NCI-H146 treated with DMSO at 0.1 percent for 48 hours (cell line): Measurements from ENCODE around the gene BARX1.
"Not testable (repeated sequence)": the region's sequence is repeated elsewhere in the genome, so short reads cannot be mapped to it uniquely, and the experiment has no call there.

Source experiments
- DNase-seq: peaks from one replicate; lab custom pipeline; 2025; ENCODE audit not compliant: unreplicated experiment; lab: John Stamatoyannopoulos, UW

The BARX1 gene

DNA sequence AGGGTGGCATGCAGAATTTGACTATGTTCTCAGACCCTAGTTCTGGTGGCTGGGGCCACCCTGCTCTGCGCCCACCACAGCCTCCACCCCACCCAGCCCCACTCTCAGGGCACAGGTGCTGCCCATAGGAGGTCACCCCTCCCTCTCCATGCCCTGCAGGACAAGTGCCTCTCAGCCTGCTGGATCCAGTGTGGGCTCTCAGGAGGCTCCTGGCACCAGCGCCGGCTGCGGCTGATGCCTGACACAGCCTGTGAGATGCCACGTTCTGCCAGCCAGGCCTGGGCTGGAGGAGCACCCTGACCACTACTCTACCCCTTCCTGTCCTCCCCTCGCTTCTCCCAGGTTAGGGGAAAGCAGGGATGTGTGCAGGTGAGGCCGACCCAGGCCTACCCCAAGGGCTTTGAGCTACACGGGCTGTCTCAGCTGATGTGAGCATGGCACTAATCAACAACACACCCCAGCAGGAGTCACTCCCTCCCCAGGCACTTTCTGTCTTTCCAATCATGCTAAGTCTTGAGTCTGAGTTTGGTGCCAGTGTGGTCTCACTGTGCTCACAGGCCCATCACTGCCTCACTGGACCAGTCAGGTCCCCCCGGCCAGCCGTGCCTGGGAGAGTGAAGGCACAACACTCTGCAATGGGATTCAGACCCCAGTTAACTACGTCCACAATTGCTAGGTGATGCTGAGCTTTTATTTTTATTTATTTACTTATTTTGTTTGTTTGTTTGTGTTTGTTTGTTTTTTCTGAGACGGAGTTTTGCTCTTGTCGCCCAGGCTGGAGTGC, 12.1 kb upstream of the BARX1 start:
- no peak for DNase-seq

DNA sequence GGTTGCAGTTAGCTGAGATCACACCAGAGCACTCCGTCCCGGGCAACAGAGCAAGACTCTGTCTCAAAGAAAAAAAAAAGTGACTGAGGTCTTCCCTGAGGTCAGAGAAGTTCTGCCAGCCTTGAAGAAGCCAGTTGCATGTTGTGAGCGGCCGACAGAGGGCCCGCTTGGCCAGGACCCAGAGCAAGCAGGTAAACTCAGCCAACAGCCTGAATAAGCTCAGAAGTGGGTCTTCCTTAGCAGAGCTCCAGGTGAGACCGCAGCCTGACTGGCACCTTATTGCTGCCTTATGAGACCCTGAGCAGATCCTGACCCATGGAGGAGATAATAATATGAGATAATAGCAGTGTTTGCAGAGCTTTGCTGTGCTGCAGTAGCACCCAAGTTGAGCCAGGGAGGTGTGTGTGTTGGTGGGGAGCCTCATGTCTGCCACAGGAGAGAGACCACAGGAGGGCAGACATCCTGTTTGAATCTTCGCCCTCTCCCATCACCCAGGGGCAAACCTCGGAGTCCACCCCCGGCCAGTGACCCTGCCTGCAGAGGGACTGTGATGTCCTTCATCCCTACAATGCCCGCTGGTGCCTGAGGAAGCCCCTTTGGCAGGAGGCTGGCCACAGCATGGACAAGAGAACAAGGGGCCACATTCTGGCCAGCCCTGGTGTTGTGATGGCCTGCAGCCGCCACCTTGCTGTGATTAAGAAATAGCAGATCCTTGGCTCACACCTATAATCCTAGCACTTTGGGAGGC, 10.8 kb upstream of the BARX1 start:
- no peak for DNase-seq

GRCh38 chr9:93964685-93965084, 9.5 kb upstream of the BARX1 start:
- DNase-seq, result no peak

GRCh38 chr9:93963969-93964368, 8.8 kb upstream of the BARX1 start:
- no peak for DNase-seq

DNA sequence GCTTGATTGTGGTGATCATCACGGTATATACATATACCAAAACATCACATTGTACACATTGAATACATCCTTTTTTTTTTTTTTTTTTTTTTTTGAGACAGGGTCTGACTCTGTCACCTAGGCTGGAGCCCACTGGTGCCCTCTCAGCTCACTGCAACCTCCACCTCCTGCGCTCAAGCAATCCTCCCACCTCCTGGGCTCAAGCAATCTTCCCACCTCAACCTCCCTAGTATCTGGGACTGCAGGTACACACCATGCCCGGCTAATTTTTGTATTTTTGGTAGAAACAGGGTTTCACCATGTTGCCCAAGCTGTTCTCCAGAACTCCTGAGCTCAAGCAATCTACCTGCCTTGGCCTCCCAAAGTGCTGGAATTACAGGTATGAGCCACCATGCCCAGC, 8.3 kb upstream of the BARX1 start:
- DNase-seq, result not testable (repeated sequence)

- DNase-seq, result peak; percentile 49
Measured at GRCh38 chr9:93962561-93963440, 7.6 kb upstream of the BARX1 start.

- no peak for DNase-seq
Measured at GRCh38 chr9:93962017-93962416, 6.9 kb upstream of the BARX1 start.

DNA sequence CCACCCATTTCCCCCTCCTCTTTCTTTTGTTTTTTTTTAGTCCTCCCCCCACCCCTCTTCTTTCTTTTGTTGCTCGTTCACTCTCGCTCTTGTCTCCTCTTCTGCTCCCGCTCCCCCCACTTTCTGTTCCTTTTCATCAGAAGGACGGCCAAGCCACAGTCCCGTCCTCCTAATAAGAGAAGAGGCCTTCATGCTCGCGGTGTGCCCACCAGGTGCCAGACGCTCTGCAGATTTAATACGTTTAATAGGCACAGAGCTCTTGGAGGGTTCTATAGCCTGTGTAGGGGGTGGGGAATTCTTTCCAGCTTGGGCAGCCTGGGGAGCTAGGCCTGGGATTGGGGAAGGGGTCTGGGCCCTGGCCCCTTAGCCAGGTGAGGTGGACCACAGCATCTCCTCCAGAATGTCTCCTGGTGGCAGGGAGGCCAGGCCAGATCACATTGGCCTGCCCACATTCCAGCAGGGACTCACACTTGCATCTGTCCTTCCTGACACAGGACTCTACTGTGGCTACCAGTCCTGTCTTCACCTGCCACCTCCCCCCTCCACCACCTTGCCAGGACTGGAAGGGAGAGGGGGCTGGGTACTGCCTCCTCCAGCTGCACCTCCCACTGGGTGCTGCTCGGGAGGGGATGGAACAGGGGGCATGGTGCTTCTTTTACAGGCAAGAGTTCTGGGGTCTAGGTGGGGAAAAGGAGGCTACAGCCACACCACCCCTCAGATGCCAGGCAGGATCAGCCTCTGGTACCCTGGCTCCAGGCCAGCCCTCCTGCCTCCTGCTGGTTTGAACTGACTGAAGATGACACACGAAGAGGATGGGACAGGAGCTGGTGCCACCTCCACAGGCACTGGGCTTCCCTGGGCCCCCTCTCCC, 6.1 kb upstream of the BARX1 start:
- no peak for DNase-seq

DNA sequence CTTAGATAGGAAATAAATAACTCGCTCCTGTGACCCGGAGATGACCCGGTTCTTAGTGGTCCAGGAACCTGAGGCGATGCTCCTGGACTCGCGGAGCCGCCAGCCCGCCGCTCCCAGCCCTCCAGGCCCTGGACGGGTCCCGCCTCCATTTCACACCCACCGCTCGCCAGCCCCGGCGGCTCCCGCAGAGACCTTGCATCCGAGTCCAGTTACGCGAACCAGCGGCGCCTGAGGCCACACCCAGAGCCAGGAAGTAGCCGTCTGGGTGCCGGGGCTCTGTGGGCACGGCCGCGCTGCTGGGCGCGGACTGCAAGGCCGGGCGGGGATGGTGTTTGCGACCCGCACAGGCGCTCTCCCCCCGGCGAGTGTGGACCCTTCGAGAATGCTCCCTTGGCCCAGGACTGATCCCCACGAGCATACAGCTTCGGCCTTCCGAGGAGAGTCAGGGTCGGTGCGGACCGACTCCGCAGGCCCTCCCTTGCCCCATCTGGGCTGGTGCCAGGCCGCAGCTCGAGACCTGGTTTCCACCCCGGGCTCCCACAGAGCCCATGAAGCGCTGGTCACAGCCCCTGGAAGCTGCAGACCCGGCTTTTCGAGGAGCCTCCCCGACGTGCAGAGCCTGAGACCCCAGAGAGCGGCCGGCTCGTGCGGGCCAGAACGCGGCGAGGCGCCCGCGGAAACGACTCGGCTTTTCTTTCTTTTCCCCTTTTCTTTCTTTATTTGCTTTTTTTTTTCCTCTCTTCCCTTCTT, 5.2 kb upstream of the BARX1 start:
- no peak for DNase-seq

GRCh38 chr9:93959739-93960154, 4.6 kb upstream of the BARX1 start:
- DNase-seq, result no peak

DNA sequence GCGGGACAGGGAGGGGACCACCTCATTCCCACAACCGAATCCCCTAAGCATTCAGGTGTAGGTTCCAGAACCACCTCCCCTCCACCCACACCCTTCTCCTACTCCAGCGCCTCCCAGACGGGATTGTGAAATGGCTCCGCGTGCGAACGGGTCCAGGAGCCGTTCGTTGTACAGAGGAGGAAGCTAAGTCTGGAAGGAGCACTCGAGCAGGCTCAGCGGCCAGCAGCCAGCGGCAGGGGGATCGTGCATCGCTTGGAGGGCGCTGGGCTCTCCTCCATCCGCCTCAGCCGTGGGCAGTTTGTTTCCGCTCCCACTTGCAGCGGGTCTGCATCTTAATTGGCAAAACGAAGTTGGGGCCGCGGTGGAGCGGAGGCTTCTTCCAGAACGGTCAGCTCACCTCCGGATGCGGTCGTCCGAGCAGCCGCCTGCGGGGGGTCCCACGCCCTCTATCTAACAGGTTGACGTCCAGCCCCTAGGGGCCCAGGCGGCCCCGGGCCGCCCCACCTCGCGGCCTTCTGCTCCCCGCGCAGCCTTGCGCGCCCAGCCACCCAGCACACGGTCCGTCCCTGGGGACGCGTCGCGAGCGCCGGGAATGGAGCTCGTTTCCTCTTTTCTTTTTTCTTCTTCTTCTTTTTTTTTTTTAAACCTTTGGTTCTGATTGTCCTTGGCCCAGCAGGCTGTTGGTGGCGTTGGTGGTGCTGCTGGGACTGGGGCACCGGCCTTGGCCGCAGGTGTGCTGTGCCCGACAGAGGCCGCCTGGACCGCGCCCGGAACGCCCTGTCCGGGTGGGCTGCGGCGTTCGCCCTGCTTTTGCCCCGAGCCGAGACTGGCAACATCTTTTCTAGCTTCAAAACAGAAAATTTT, 3.9 kb upstream of the BARX1 start:
- DNase-seq, result no peak

GRCh38 chr9:93958121-93958818, 3.1 kb upstream of the BARX1 start:
- DNase-seq, result no peak

- DNase-seq, result no peak
Measured at GRCh38 chr9:93955981-93956784, 1.0 kb upstream of the BARX1 start.

- DNase-seq, result no peak
Measured at GRCh38 chr9:93954434-93955061, 607 bp downstream of the BARX1 start.

DNA sequence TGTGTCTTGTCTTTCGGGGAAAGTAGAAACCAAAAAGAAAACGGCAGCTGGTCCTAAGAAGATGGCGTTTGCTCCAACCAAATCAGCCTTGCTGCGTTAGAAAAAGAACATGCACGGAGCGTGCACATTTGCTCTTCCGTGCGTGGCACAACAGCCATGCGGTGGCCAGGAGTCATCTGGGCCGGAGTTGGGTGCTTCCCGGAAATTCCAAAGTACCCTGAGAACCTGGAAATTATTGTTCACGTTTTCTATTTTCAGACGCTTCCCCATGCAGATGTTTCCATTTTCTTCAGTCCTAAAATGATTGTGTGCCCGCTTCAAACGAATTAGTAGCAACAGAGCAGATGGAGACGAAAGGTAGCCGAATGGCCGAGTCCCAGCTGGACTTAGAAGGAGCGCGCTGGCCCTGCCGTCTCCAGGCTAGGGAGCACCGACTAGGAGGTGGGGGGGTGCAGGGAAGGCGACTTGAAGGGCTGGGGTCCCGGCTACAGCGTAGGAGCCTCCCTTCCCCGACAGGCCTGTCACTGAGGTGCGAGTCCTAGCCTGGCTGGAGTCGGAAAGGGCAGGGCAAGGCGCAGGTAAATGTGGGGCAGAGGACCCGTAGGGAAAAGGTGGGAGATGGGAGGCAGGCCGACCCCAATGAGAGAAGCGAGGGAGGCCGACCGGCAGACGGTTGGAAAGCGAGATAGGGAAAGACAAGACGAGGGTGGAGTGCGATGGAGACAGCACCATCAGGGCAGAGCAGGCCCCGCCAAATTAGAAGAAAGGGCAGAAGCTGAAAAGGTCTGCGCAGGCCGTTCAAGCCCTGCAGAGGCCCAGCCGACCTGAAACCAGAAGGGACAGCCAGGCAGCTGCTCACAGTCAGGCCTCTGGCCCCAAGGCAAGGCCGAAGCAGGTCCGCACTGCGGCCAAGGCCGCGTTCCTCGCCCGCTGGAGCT, 1.4 kb downstream of the BARX1 start:
- no peak for DNase-seq
